Breast epithelium (tissue), 4 donors: ENCODE results near the gene CCNG1. TPM values are rescaled to one million over a fixed set of nuclear protein-coding genes. Genes with fewer than 3 reads are reported as not detected.

ENCODE experiments used
- DNase-seq, 2 donors: peaks; one replicate each; pipeline ENCODE4 v3.0.0-alpha.2; 2019; ENCODE audit warnings: low spot score in 2 of 2
- H3K27ac ChIP-seq, 2 donors: fragments of 200-600 bp; sonication (generic) in 1 of 2; one replicate each; pipeline ENCODE4 v1.5.1; 2016 to 2019; ENCODE audit warnings: mild to moderate bottlenecking in 1 of 2
- H3K27me3 ChIP-seq, 2 donors: fragments of 200-600 bp; sonication (generic) in 1 of 2; one replicate each; pipeline versions ENCODE4 v1.5.1 to v1.6.0; 2017 to 2019; ENCODE audit warnings: control low read depth in 1 of 2, mild to moderate bottlenecking in 1 of 2
- H3K36me3 ChIP-seq: fragments of 200-600 bp; one replicate; pipeline ENCODE4 v1.5.1; 2019
- H3K4me1 ChIP-seq, 2 donors: fragments of 200-600 bp; sonication (generic); one replicate each; pipeline ENCODE4 v1.5.1; 2016 to 2019; ENCODE audit warnings: control low read depth in 1 of 2
- H3K4me3 ChIP-seq, 3 donors: fragments of 200-600 bp; sonication (generic); 1 replicate in 2 of 3; 2 replicates in 1 of 3; pipeline ENCODE4 v1.5.1; 2016 to 2019; ENCODE audit warnings: mild to moderate bottlenecking in 3 of 3, moderate library complexity in 2 of 3
- H3K9me3 ChIP-seq, 2 donors: fragments of 200-600 bp; sonication (generic) in 1 of 2; one replicate each; pipeline ENCODE4 v1.5.1; 2016 to 2019; ENCODE audit warnings: control low read depth in 1 of 2
- CTCF ChIP-seq, 3 donors: fragments of 450-650 bp; IDR thresholded peaks; one replicate each; pipeline ENCODE4 v1.5.1; 2016 to 2017; ENCODE audit warnings: antibody characterized with exemption in 3 of 3, mild to moderate bottlenecking in 3 of 3, moderate library complexity in 3 of 3
- POLR2A ChIP-seq: fragments of 450-650 bp; IDR thresholded peaks from one replicate; pipeline ENCODE4 v1.6.1; 2016; ENCODE audit warnings: antibody characterized with exemption, mild to moderate bottlenecking, moderate library complexity
- POLR2AphosphoS5 ChIP-seq, 3 donors: sonication (generic); formaldehyde crosslinking; IDR thresholded peaks; one replicate each; pipeline ENCODE4 v1.6.1; 2017; ENCODE audit warnings: antibody characterized with exemption in 3 of 3
- intact Hi-C: fragments of 100-400 bp; cut with DNase I; formaldehyde crosslinking; loops from one replicate; pipeline ENCODE4 v1.15.1; 2023; ENCODE audit warnings: low total_unique reads
- total RNA-seq, 3 donors: library from RNA; depleted of rRNA; stranded (reverse); fragments of >200 nt; gene quantifications; one replicate each; pipeline ENCODE4 v1.1.0, GENCODE V29; 2016

The CCNG1 gene
- total RNA-seq, 3 donors from 2014 or later: 168 to 221 (median 178) TPM

- no peak for TF ChIP-seq POLR2AphosphoS5 (IDR thresholded peaks at IDR 0.05)
- no peak for TF ChIP-seq CTCF (IDR thresholded peaks at IDR 0.05)
- TF ChIP-seq POLR2A: no peak
- Histone ChIP-seq H3K4me1 (no peaks in the 10 kb centered on the region), H3K27me3 (no peaks in the 10 kb centered on the region), H3K9me3 (no peaks in the 10 kb centered on the region), H3K36me3 (no peaks in the 10 kb centered on the region), H3K4me3 (no peak overlapping the region), H3K27ac (no peak overlapping the region)
- no peak for DNase-seq
- intact Hi-C loops: no loop called here
Measured at GRCh38 chr5:163401271-163401670, 36.1 kb upstream of the CCNG1 start.

DNA sequence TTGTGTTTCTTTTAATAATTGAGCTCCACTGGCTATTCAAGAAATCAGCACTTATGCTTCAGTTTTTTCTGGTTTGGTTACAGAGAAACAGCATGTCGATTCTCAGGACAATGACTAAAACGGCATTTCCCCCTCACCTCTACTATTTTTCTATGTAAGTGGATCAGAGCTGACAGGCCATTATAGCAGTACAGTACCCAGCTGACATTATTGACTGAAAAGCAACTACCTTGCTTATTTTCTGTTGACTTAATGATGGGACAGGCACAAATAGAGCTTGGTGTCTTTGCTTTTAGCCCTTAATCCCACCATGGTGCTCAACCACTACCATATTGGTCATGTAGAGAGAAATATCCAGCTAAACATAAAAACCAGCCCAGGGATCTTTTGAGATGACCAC lies 35.4 kb upstream of the CCNG1 start:
- H3K27ac ChIP-seq: no peak overlapping the region
- no peaks in the 10 kb centered on the region for H3K36me3 ChIP-seq
- H3K4me1 ChIP-seq: no peaks in the 10 kb centered on the region
- intact Hi-C loops: no loop called here
- no peak overlapping the region for H3K4me3 ChIP-seq
- no peak for DNase-seq
- TF ChIP-seq POLR2A (no peak), POLR2AphosphoS5 (IDR thresholded peaks at IDR 0.05) (no peak), CTCF (IDR thresholded peaks at IDR 0.05) (no peak)
- no peaks in the 10 kb centered on the region for H3K27me3 ChIP-seq
- H3K9me3 ChIP-seq: no peaks in the 10 kb centered on the region

DNA sequence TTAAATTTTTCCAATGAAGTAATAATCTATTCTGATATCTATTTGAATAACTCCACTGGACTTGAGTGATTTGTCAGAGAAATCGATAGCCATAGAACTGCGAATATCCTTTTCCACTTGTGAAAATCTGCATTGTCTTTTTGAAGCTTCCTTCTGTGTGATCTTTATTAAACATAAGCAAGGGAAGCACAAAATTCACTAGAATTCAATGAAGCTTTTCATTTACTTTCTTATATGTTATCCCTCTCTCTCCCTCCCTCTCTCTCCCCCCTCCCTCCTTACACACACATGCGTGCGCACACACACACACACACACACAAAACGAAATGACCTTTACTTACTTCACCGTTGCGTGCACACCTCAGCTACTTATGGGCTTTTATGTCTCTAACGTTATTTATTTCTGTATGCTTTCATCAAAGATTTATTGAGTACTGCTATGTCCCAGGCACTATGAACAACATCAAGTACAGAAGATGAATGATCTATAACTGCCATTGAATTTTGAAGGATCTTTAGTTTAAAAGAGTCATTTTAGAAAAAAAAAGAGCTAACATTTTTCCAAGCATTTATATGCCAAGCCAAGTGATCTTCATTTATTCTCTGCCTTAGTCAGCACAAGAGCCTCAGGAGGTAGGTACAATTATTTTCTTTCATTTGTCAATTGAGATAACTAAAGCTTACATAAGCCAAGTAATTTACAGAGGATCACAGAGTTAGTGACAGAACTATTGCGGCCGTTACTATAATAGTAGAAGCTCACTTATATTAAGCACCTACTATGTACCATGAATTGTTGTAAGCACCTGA lies 32.8 kb upstream of the CCNG1 start:
- Histone ChIP-seq H3K9me3 (no peaks in the 10 kb centered on the region), H3K4me1 (peaks cover 0 to 6% of the 10 kb centered on the region in 2 donors), H3K4me3 (no peak overlapping the region), H3K27ac (no peak overlapping the region), H3K27me3 (no peaks in the 10 kb centered on the region), H3K36me3 (no peaks in the 10 kb centered on the region)
- no peak for TF ChIP-seq CTCF (IDR thresholded peaks at IDR 0.05)
- TF ChIP-seq POLR2A: no peak
- TF ChIP-seq POLR2AphosphoS5 (IDR thresholded peaks at IDR 0.05): no peak
- no peak for DNase-seq
- intact Hi-C loops: no loop called here

DNA sequence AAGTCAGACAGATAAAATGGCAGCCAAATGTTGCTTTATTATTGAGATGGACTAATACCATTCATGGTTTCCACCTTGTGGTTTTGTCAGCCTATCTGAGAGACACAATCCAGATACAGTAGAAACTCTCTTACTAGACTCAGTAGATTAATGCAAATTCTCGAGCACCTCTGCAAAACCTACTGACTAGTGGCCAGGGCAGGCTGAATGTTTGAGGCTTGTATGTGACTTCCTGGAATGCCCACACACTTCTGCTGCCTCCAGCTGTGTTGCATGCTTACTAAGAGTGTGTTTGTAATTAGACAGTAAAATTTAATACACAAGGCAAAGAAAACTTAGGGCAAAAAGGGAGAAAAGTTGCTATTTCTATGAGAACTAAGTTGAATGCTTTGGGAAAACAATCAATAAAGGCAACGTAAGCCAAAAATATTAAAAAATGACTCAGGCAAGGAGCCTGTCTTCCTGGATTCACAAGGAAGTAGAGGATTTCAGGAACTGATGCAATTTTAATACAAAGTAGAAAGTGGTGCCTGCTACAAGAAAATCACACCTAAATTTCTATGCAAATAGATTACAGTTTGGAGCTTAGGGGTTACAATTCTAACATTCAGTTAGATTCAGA lies 30.2 kb upstream of the CCNG1 start:
- Histone ChIP-seq H3K27me3 (no peaks in the 10 kb centered on the region), H3K27ac (peak overlapping the region; percentile 69 to 72), H3K4me1 (peaks cover 0 to 6% of the 10 kb centered on the region in 2 donors), H3K9me3 (no peaks in the 10 kb centered on the region), H3K36me3 (no peaks in the 10 kb centered on the region), H3K4me3 (no peak overlapping the region)
- no peak for DNase-seq
- TF ChIP-seq CTCF (IDR thresholded peaks at IDR 0.05): no peak
- TF ChIP-seq POLR2A: no peak
- TF ChIP-seq POLR2AphosphoS5 (IDR thresholded peaks at IDR 0.05): no peak
- intact Hi-C loops: no loop called here

- Histone ChIP-seq H3K4me3 (peak overlapping the region in 2 of 3 donors; percentile 12 to 24), H3K27me3 (no peaks in the 10 kb centered on the region), H3K36me3 (no peaks in the 10 kb centered on the region), H3K27ac (peak overlapping the region; percentile 51 to 69), H3K4me1 (peaks cover 0 to 6% of the 10 kb centered on the region in 2 donors), H3K9me3 (no peaks in the 10 kb centered on the region)
- intact Hi-C loops: no loop called here
- TF ChIP-seq POLR2A (no peak), CTCF (IDR thresholded peaks at IDR 0.05) (peak; percentile 83 to 91 (median 90)), POLR2AphosphoS5 (IDR thresholded peaks at IDR 0.05) (peak in 1 of 3 donors; percentile 56)
- peak; percentile 52 to 58 for DNase-seq
Measured at GRCh38 chr5:163408311-163408923, 29.0 kb upstream of the CCNG1 start.
